SIG-M5 treated with dmso at 0.1 percent for 504 hours (cell line): ENCODE data around the gene ATXN7.

Experiments
- DNase-seq: peaks from one replicate; lab custom pipeline; 2025; ENCODE audit not compliant: unreplicated experiment; lab: John Stamatoyannopoulos, UW

Gene ATXN7

GRCh38 chr3:64046996-64047594 lies 183.4 kb downstream of the ATXN7 start:
- DNase-seq: no peak

- no peak for DNase-seq
Measured at GRCh38 chr3:64047787-64048186, 184.1 kb downstream of the ATXN7 start.

DNA sequence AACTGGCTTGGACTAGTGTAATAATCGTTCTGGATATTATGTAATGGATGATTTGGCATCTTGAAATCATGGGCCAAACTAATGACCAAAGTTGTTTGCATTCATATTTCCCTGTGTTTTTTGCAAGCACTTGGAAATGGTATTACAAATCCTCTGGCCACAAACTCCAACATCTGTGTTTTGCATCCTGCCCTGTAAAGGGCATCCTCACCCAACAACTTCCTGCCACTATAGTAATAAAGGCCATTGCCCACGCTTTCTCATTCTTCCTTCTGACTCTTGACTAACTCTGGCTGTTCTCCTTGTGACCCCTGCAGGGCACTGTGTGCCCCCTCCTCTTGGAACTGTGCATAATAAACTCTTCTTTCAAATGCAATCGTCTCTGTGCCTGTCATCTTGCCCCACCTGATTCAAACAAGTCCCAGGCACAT lies 185.0 kb downstream of the ATXN7 start:
- DNase-seq: no peak

DNA sequence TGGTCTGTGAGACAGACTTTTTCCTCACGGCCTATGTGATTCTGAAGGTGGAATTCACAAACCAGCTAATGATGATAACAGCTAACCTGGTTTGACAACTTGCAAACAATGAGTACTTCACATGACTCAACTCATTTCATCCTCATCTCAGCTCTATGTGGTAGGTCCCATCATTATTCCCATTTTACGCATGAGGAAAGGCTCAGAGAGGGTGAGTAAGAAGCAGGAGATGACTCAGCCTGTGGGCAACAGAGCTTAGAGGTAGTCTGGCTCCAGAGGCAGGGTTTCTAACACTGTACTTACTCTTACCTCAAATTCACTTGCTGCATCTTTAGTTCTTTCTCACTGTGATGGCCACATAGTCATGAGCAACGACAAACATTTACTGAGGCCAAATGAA lies 185.5 kb downstream of the ATXN7 start:
- no peak for DNase-seq

GRCh38 chr3:64049832-64050231 lies 186.2 kb downstream of the ATXN7 start:
- no peak for DNase-seq
